ENCODE measurements around the gene TMEM52B.
A peak's percentile ranks its signal among the peaks of the same experiment; 100 is the strongest.

Gene TMEM52B

GRCh38 chr12:10178821-10179220 is at the start of gene TMEM52B:
Gene TMEM52B (plus strand): TSS chr12:10179032. CDS start chr12:10179575, 543 bp downstream.
- no peak for DNase-seq

DNA sequence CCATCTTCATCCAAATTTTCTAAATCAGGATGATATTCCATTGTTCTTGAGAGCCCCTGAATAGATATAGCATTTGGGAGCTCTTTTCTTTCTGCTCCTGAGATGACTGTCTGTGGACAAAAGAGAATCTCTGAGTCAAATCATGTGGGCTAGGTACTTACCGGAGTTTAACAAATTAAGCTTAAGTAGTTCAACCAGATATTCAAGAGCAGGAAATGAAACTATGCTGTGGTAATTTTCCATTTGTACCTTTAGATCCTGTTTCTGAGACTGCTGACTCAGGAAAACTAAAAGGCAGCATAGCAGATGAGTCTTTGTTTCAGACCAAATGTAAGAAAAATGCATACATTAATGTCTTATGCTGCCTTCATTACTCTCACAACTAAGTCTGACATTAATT is 48.8 kb upstream of the TMEM52B start, which contains the start of gene CLEC7A:
TSS of gene CLEC7A (minus strand) at position 158 of the 400 bp plus-strand sequence. CDS start at position 41, 117 bp downstream.
- DNase-seq = no peak

- DNase-seq = no peak
Observed at GRCh38 chr12:10131111-10131690, 47.6 kb upstream of the TMEM52B start.

GRCh38 chr12:10132850-10133370 is 45.9 kb upstream of the TMEM52B start:
- DNase-seq = no peak

DNA sequence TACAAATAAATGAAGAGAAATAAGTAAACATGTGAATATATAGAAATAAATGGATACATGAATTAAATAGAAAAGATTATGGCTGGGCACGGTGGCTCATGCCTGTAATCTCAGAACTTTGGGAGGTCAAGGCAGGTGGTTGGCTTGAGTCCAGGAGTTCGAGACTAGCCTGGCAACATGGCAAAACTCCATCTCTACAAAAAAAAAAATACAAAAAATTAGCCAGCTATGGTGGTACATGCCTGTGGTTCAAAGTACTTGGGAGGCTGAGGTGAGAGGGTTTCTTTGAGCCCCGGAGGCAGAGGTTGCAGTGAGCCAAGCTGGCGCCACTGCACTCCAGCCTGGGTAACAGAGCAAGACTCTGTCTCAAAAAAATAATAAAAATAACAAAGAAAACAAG is 43.7 kb upstream of the TMEM52B start:
- DNase-seq = no peak

DNA sequence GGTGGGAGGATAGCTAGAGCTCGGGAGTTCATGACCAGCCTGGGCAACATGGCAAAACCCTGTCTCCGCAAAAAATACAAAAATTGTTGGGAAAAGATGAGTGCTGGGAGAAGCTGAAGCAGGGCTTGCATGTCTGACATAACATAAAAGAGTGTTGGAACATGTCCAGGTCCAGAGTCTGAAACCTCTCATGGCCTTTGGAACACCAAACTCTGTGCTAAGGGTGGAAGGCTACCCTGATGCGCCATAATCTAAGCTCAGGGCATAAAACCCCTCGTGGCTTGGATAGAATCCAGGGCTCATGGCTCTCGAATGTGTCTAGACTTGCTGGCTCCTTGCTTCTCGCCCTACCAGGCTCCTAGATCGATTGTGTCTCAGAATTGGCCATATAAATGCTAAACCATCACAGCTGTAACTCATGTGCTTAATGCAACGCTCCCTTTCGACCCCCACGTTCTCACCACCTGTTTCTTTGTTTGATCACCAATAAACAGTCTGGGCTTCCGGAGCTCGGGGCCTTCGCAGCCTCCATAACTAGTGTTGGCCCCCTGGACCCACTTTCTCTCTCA is 42.1 kb upstream of the TMEM52B start:
- DNase-seq = no peak

DNA sequence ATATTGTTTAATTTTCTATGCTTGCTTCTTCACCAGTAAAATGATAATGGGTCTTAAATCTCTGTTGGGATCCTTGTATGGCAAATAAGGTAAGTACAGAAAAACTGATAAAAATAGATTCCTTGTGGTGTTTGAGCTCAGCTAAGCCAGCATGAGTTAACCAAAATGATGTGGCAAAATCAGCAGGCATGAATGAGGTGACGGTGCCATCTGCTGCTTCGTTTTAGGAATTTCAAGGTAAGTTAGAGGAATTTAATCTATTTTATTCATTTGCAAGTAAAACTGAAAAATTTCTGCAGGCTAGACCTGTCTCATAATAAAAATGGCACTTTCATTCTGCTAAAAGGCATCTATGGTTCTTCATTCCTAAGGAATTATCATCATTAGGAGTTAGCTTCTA is 38.8 kb upstream of the TMEM52B start:
- DNase-seq = peak; percentile 31

GRCh38 chr12:10142976-10143589 is 35.7 kb upstream of the TMEM52B start:
- DNase-seq = no peak

GRCh38 chr12:10147714-10148403 is 31.0 kb upstream of the TMEM52B start:
- no peak for DNase-seq

DNA sequence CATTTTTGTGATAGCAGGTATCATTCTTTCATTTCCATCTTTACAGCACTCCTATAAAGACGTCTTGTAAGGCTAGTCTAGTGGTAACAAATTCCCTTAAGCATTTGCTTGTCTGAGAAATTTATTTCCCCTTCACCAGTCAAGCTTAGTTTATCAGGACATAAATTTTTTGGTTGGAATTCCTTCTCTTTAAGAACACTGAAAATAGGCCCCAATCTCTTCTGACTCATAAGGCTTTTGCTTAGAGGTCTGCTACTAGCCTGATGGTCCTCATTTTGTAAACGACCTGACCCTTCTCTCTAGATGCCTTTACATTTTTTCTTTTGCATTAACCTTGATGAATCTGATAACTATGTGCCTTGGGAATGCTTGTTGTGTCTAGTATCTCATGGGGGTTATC is 27.2 kb upstream of the TMEM52B start:
- no peak for DNase-seq

GRCh38 chr12:10153271-10154144 is 25.3 kb upstream of the TMEM52B start:
- peak; percentile 73 for DNase-seq

- DNase-seq = no peak
Observed at GRCh38 chr12:10154145-10154496, 24.7 kb upstream of the TMEM52B start.

DNA sequence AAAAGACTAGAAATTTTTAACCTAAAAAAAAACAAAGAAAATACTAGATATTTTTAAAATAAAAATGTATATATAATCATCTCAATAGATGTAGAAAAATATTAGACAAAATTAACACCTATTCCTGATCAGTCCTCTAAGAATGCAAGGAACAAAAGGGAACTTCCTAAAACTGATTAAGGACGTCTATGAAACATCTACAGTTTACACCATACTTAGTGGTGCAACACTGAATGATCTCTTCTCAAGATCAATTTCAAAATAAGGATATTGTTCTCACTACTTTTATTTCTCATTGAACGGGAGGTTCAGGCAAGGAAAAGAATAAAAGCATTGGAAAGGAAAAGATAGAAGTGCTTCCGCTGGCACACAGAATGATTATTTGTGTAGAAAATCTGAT is 22.9 kb upstream of the TMEM52B start:
- DNase-seq = no peak

DNA sequence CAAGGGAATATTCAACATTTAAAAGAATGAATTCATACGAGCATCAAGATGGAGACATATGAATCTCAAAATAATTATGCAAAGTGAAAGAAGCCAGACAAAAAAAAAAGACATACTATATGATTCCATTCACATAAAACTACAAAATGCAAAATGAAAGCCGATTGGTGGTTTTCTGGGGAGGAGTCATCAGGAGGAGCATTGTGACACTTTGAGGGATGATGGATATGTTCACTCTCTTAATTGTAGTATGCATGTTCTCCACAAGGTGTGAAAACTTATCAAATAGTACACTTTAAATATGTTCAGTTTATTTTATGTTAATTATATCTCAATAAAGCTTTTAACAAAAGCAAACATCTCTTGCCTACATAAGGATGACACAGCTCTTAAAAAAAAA is 20.4 kb upstream of the TMEM52B start:
- no peak for DNase-seq

DNA sequence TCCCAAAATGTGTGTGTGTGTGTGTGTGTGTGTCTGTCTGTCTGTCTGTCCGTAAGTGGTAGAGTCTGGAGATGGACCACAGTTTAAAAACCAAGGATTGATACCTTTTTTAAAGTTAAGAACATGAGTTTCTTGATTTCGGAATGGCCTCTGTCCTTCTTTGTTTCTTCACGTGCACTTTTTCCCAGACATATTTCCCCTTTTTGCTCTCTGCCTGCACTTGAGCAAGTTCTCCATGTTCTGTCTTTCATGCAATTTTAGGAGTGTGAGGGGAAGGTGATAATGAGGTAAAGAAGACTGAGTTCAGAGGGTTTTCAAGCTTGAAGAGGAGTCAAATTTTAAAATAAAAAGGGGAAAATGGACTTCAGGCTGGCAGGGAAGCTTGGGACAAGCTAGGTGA is 19.6 kb upstream of the TMEM52B start:
- DNase-seq = no peak

DNA sequence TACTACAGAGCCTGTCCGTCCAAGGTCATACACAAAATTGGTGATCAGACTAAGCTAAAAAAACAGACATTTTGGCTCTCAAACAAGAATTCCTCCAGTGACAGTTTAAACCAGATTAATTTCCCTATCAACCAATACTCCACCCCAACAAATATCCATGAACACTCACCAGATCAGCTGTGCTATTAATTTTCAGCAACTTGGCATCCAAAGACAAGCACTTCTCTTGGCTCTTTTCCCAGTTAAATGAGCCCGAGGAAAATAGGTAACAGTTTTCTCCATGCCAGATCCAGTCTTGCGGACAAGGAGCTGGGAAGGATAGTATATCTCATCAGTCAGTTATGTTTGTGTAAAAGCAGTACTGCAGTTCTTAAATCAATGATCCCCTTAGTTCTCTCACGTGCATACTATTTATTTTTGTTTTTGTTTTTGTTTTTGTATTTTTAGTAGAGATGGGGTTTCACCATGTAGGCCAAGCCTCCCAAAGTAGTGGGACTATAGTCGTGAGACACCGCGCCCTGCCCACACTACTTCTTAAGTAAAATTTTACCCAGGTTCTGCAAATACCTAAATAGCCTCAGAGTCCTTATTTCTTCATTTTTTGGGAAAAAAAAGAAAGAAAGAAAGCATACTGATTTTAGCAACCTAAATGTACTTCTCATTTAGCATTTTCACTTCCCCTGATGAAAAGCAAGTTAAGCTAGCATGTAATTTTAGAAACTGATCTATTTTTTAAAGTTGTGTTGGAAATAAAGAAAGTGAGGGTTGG is 18.0 kb upstream of the TMEM52B start:
- DNase-seq = no peak

GRCh38 chr12:10163084-10163483 is 15.7 kb upstream of the TMEM52B start:
- no peak for DNase-seq

DNA sequence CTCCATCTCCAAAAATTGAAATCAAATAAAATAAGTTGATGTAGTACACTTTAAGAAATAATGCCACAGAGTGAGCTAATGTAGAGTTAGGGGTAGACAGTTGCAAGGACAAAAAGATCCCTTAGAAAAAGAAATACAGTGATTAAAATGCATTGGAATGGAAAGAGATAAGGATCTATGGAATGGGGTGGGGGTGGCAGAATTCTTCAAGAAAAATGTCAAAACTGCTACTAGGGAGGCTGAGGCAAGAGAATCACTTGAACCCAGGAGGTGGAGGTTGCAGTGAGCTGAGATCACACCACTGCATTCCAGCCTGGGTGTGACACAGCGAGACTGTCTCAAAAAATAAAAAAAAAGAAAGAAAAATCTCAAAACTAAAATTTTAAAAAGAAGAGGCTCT is 13.4 kb upstream of the TMEM52B start:
- DNase-seq = no peak

- DNase-seq = no peak
Observed at GRCh38 chr12:10167599-10167998, 11.2 kb upstream of the TMEM52B start.

- no peak for DNase-seq
Observed at GRCh38 chr12:10169104-10169503, 9.7 kb upstream of the TMEM52B start.

GRCh38 chr12:10170216-10170615 is 8.6 kb upstream of the TMEM52B start:
- no peak for DNase-seq
